ENCODE results near the gene FNDC1.

DNA sequence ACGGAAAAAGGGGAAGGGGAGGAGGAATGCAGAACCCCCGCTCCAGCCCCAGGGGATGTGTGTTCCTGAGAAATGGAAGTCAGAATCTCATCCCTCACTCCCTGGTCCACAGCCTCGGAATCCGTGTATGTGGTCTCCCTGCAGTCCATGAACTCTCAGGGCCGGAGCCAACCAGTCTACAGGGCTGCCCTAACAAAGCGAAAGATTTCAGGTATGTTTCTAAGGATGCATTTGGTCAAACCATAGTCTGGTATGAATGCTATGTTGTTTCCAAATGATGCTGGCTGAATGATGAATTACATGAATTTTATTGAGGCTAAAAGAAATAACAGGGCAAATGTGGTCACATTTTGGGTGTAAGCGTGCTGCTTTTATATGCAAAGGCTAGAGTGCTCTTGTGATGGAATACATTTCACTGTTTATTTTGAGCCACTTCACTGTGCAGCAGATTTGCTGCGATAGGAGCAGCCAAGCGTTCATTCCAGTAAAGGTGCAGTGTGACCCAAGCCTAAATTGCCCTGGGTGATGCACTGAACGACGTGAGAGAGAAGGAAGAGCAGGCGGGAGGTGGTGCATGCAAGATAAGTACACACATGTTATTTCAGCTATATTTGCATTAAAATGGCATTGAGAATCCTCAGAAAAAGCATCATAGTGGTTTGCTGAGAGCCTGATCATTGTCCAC is 52.4 kb downstream of the FNDC1 start:
- TF ChIP-seq, protein P1, sequence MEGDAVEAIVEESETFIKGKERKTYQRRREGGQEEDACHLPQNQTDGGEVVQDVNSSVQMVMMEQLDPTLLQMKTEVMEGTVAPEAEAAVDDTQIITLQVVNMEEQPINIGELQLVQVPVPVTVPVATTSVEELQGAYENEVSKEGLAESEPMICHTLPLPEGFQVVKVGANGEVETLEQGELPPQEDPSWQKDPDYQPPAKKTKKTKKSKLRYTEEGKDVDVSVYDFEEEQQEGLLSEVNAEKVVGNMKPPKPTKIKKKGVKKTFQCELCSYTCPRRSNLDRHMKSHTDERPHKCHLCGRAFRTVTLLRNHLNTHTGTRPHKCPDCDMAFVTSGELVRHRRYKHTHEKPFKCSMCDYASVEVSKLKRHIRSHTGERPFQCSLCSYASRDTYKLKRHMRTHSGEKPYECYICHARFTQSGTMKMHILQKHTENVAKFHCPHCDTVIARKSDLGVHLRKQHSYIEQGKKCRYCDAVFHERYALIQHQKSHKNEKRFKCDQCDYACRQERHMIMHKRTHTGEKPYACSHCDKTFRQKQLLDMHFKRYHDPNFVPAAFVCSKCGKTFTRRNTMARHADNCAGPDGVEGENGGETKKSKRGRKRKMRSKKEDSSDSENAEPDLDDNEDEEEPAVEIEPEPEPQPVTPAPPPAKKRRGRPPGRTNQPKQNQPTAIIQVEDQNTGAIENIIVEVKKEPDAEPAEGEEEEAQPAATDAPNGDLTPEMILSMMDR (IDR thresholded peaks at IDR 0.05), result no peak
- TF ChIP-seq EZH2 (IDR thresholded peaks at IDR 0.05; ENCODE audit: borderline replicate concordance, insufficient read depth, low read depth, low read length, poor library complexity, severe bottlenecking), result no peak

Measured in B cell (primary cell).